Nephron (organoid): ENCODE measurements around the gene CCT3.

Experiments
- H3K27ac Mint-ChIP-seq, 3 experiments: 2 replicates each; pipeline ENCODE4 v1.8.0; 2020; ENCODE audit warnings: mixed read lengths in 3 of 3, mild to moderate bottlenecking in 2 of 3, moderate library complexity in 1 of 3
- H3K27me3 Mint-ChIP-seq: 2 replicates; pipeline ENCODE4 v1.8.0; 2021; ENCODE audit warnings: low read depth, mild to moderate bottlenecking, moderate library complexity, mixed read lengths
- H3K36me3 Mint-ChIP-seq: 2 replicates; pipeline ENCODE4 v1.8.0; 2020; ENCODE audit warnings: low read depth, mixed read lengths
- H3K4me1 Mint-ChIP-seq: 2 replicates; pipeline ENCODE4 v1.8.0; 2020; ENCODE audit warnings: mixed read lengths
- H3K4me3 Mint-ChIP-seq, 3 experiments: 2 replicates each; pipeline ENCODE4 v1.8.0; 2020; ENCODE audit warnings: mild to moderate bottlenecking in 3 of 3, mixed read lengths in 3 of 3, moderate library complexity in 2 of 3
- H3K9me3 Mint-ChIP-seq: 2 replicates; pipeline ENCODE4 v1.8.0; 2020; ENCODE audit warnings: mixed read lengths
- CTCF ChIP-seq, 3 experiments: fragments of 200-600 bp; sonication (generic); IDR thresholded peaks; one replicate each; pipeline ENCODE4 v1.5.0; 2021; ENCODE audit warnings: antibody characterized with exemption in 3 of 3; ENCODE audit not compliant: unreplicated experiment in 3 of 3

Gene CCT3

GRCh38 chr1:156376958-156377919 lies 39.1 kb upstream of the CCT3 start:
- Mint-ChIP-seq H3K4me3 (no peak overlapping the region), H3K27ac (no peak overlapping the region), H3K36me3 (no peaks in the 10 kb centered on the region), H3K4me1 (no peaks in the 10 kb centered on the region), H3K9me3 (no peaks in the 10 kb centered on the region), H3K27me3 (peaks cover 20% of the 10 kb centered on the region)
- TF ChIP-seq CTCF (IDR thresholded peaks at IDR 0.05; ENCODE audit: unreplicated experiment in 3 of 3): no peak

GRCh38 chr1:156376146-156376545 lies 38.1 kb upstream of the CCT3 start:
- no peak overlapping the region for H3K27ac Mint-ChIP-seq
- TF ChIP-seq CTCF (IDR thresholded peaks at IDR 0.05; ENCODE audit: unreplicated experiment in 3 of 3): no peak
- H3K36me3 Mint-ChIP-seq: no peaks in the 10 kb centered on the region
- H3K9me3 Mint-ChIP-seq: no peaks in the 10 kb centered on the region
- peaks cover 24% of the 10 kb centered on the region for H3K27me3 Mint-ChIP-seq
- H3K4me3 Mint-ChIP-seq: no peak overlapping the region
- H3K4me1 Mint-ChIP-seq: peaks cover 5% of the 10 kb centered on the region

- H3K4me3 Mint-ChIP-seq: no peak overlapping the region
- no peaks in the 10 kb centered on the region for H3K9me3 Mint-ChIP-seq
- no peak for TF ChIP-seq CTCF (IDR thresholded peaks at IDR 0.05; ENCODE audit: unreplicated experiment in 3 of 3)
Measured at GRCh38 chr1:156373546-156373945, 35.5 kb upstream of the CCT3 start.

GRCh38 chr1:156372876-156373275 lies 34.8 kb upstream of the CCT3 start:
- H3K27ac Mint-ChIP-seq: no peak overlapping the region
- peaks cover 43% of the 10 kb centered on the region for H3K27me3 Mint-ChIP-seq
- TF ChIP-seq CTCF (IDR thresholded peaks at IDR 0.05; ENCODE audit: unreplicated experiment in 3 of 3): no peak
- peaks cover 5% of the 10 kb centered on the region for H3K4me1 Mint-ChIP-seq
- H3K4me3 Mint-ChIP-seq: no peak overlapping the region
- H3K36me3 Mint-ChIP-seq: no peaks in the 10 kb centered on the region
- no peaks in the 10 kb centered on the region for H3K9me3 Mint-ChIP-seq

More at GRCh38 chr1:156373546-156373945, 35.5 kb upstream of the CCT3 start:
- Mint-ChIP-seq H3K27ac (no peak overlapping the region), H3K4me1 (peaks cover 5% of the 10 kb centered on the region), H3K27me3 (peaks cover 36% of the 10 kb centered on the region), H3K36me3 (no peaks in the 10 kb centered on the region)

GRCh38 chr1:156372265-156372586 lies 34.1 kb upstream of the CCT3 start:
- TF ChIP-seq CTCF (IDR thresholded peaks at IDR 0.05; ENCODE audit: unreplicated experiment in 3 of 3): no peak
- Mint-ChIP-seq H3K27ac (no peak overlapping the region), H3K36me3 (no peaks in the 10 kb centered on the region), H3K4me1 (peaks cover 5% of the 10 kb centered on the region), H3K9me3 (no peaks in the 10 kb centered on the region), H3K4me3 (no peak overlapping the region), H3K27me3 (peaks cover 49% of the 10 kb centered on the region)
